Mesendoderm (in vitro differentiated cells): ENCODE measurements around the gene LGALS1.
A peak's percentile ranks its signal among the peaks of the same experiment; 100 is the strongest.
"Not testable (repeated sequence)": the region's sequence is repeated elsewhere in the genome, so short reads cannot be mapped to it uniquely, and the experiment has no call there.

Source experiments
- DNase-seq: peaks from one replicate; pipeline ENCODE4 v3.0.0; 2013
- H2AK5ac ChIP-seq: 2 replicates; pipeline ENCODE4 v1.6.1; 2013; ENCODE audit warnings: low read length, inconsistent platforms
- H2BK120ac ChIP-seq: 2 replicates; pipeline ENCODE4 v1.6.1; 2013; ENCODE audit warnings: low read depth, mild to moderate bottlenecking, low read length, moderate library complexity, mixed read lengths
- H2BK15ac ChIP-seq: replicated peaks from 2 replicates; pipeline ENCODE4 v1.6.1; 2013; ENCODE audit warnings: low read depth, mild to moderate bottlenecking, moderate library complexity
- H2BK5ac ChIP-seq: 2 replicates; pipeline ENCODE4 v1.6.1; 2013; ENCODE audit warnings: low read length, inconsistent platforms
- H3K18ac ChIP-seq: 2 replicates; pipeline ENCODE4 v1.6.1; 2013; ENCODE audit warnings: mild to moderate bottlenecking, low read length, mixed read lengths
- H3K23ac ChIP-seq: one replicate; pipeline ENCODE4 v1.6.1; 2013; ENCODE audit warnings: low read length
- H3K27ac ChIP-seq: 2 replicates; pipeline ENCODE4 v1.5.1; 2013; ENCODE audit warnings: low read depth, mild to moderate bottlenecking, inconsistent platforms, low read length, moderate library complexity
- H3K27me3 ChIP-seq: 2 replicates; pipeline ENCODE4 v1.6.1; 2013; ENCODE audit warnings: low read length, control low read depth, mild to moderate bottlenecking, inconsistent platforms; ENCODE audit not compliant: insufficient read depth, poor library complexity
- H3K36me3 ChIP-seq: 2 replicates; pipeline ENCODE4 v1.6.1; 2013; ENCODE audit warnings: low read length, inconsistent platforms; ENCODE audit not compliant: control insufficient read depth, insufficient read depth
- H3K4ac ChIP-seq: one replicate; pipeline ENCODE4 v1.6.1; 2013; ENCODE audit warnings: low read depth, mild to moderate bottlenecking, low read length, moderate library complexity
- H3K4me1 ChIP-seq: 2 replicates; pipeline ENCODE4 v1.6.1; 2013; ENCODE audit warnings: low read depth, low read length, inconsistent platforms; ENCODE audit not compliant: control insufficient read depth
- H3K4me2 ChIP-seq: 2 replicates; pipeline ENCODE4 v1.6.1; 2013; ENCODE audit warnings: low read length
- H3K4me3 ChIP-seq: 2 replicates; pipeline ENCODE4 v1.5.1; 2013; ENCODE audit warnings: mild to moderate bottlenecking, low read length
- H3K56ac ChIP-seq: one replicate; pipeline ENCODE4 v1.6.1; 2013; ENCODE audit warnings: low read length
- H3K79me1 ChIP-seq: 2 replicates; pipeline ENCODE4 v1.6.1; 2013; ENCODE audit warnings: low read length, inconsistent platforms
- H3K79me2 ChIP-seq: 2 replicates; pipeline ENCODE4 v1.6.1; 2013; ENCODE audit warnings: mild to moderate bottlenecking, low read length; ENCODE audit not compliant: control insufficient read depth, insufficient read depth
- H3K9ac ChIP-seq: 2 replicates; pipeline ENCODE4 v1.6.1; 2013; ENCODE audit warnings: low read length, inconsistent platforms
- H4K5ac ChIP-seq: one replicate; pipeline ENCODE4 v1.6.1; 2013; ENCODE audit warnings: low read length
- H4K8ac ChIP-seq: one replicate; pipeline ENCODE4 v1.6.1; 2013; ENCODE audit warnings: low read depth, mild to moderate bottlenecking, control low read depth, low read length, moderate library complexity
- WGBS: extraction: QIAGEN DNeasy Blood & Tissue Kit; methylation state at CpG from one replicate; pipeline ENCODE4 v1.1.7; 2013; ENCODE audit warnings: low lambda C conversion rate, missing lambda C conversion rate; ENCODE audit not compliant: insufficient coverage; ENCODE audit errors: extremely low coverage; 5-methylcytosine and 5-hydroxymethylcytosine counted together

The LGALS1 gene

GRCh38 chr22:37694131-37694530, 18.7 kb downstream of the LGALS1 start:
- H2BK120ac ChIP-seq, H3K4me3 ChIP-seq, H3K56ac ChIP-seq, H3K79me1 ChIP-seq, H4K8ac ChIP-seq, H3K27me3 ChIP-seq, H3K4me2 ChIP-seq, H3K27ac ChIP-seq, H3K4me1 ChIP-seq, H3K79me2 ChIP-seq, H3K18ac ChIP-seq, H2BK15ac ChIP-seq, H3K4ac ChIP-seq, DNase-seq, H2AK5ac ChIP-seq, H3K9ac ChIP-seq, H2BK5ac ChIP-seq, H3K23ac ChIP-seq, H4K5ac ChIP-seq, H3K36me3 ChIP-seq: not testable (repeated sequence)
- no CpG with 5 or more reads among the region's 7 CpGs for WGBS

GRCh38 chr22:37696260-37696656, 20.8 kb downstream of the LGALS1 start:
- not testable (repeated sequence) for H3K27ac ChIP-seq, H2BK5ac ChIP-seq, H3K79me2 ChIP-seq, H2BK120ac ChIP-seq, H3K27me3 ChIP-seq, H2BK15ac ChIP-seq, H4K5ac ChIP-seq, H3K4me1 ChIP-seq, H2AK5ac ChIP-seq, H3K4me2 ChIP-seq, H3K4ac ChIP-seq, H3K4me3 ChIP-seq, H3K36me3 ChIP-seq, H3K23ac ChIP-seq, H4K8ac ChIP-seq, DNase-seq, H3K18ac ChIP-seq, H3K79me1 ChIP-seq
- peak overlapping the region; percentile 64 for H3K56ac ChIP-seq
- no CpG with 5 or more reads among the region's 13 CpGs for WGBS
- peak overlapping the region; percentile 51 for H3K9ac ChIP-seq

GRCh38 chr22:37696657-37697537, 21.5 kb downstream of the LGALS1 start, which contains the start of gene TRIOBP:
TSS of gene TRIOBP (plus strand) at chr22:37697048. CDS start at chr22:37701366, 4,318 bp downstream.
- no peaks in the 10 kb centered on the region for H3K27me3 ChIP-seq
- H4K5ac ChIP-seq: no peak within 1 kb of the TSS
- peak within 1 kb of the TSS; percentile 73 for H3K9ac ChIP-seq
- H3K4me2 ChIP-seq: peak within 1 kb of the TSS; percentile 97
- H3K4ac ChIP-seq: no peak within 1 kb of the TSS
- no peaks in the 10 kb centered on the region for H3K79me1 ChIP-seq
- no peak within 1 kb of the TSS for H3K27ac ChIP-seq
- no peak within 1 kb of the TSS for H2BK5ac ChIP-seq
- H4K8ac ChIP-seq: no peak within 1 kb of the TSS
- peak within 1 kb of the TSS; percentile 85 for H3K56ac ChIP-seq
- H3K4me3 ChIP-seq: peak within 1 kb of the TSS; percentile 45
- no peak within 1 kb of the TSS for H2BK15ac ChIP-seq
- peak; percentile 99 for DNase-seq
- H3K36me3 ChIP-seq: peaks cover 8% of the 10 kb centered on the region
- H3K18ac ChIP-seq: peak within 1 kb of the TSS; percentile 12
- peak within 1 kb of the TSS; percentile 15 for H3K23ac ChIP-seq
- no CpG with 5 or more reads among the region's 39 CpGs for WGBS
- H2AK5ac ChIP-seq: no peak within 1 kb of the TSS
- no peaks in the 10 kb centered on the region for H3K79me2 ChIP-seq
- H2BK120ac ChIP-seq: no peak within 1 kb of the TSS
- no peaks in the 10 kb centered on the region for H3K4me1 ChIP-seq

GRCh38 chr22:37697538-37697835, 22.1 kb downstream of the LGALS1 start:
- Histone ChIP-seq H3K36me3 (peaks cover 8% of the 10 kb centered on the region), H4K5ac (no peak overlapping the region), H3K27ac (no peak overlapping the region), H2BK5ac (no peak overlapping the region), H3K27me3 (no peaks in the 10 kb centered on the region), H3K79me2 (no peaks in the 10 kb centered on the region), H3K79me1 (no peaks in the 10 kb centered on the region), H3K18ac (peak overlapping the region; percentile 12), H3K4ac (no peak overlapping the region), H2BK120ac (no peak overlapping the region), H3K4me3 (peak overlapping the region; percentile 45), H3K56ac (peak overlapping the region; percentile 85), H2BK15ac (no peak overlapping the region), H3K23ac (peak overlapping the region; percentile 15), H3K4me2 (peak overlapping the region; percentile 97), H3K9ac (peak overlapping the region; percentile 73), H3K4me1 (no peaks in the 10 kb centered on the region), H4K8ac (no peak overlapping the region), H2AK5ac (no peak overlapping the region)
- DNase-seq: no peak
- WGBS: no CpG with 5 or more reads among the region's 3 CpGs

- H3K79me1 ChIP-seq: no peaks in the 10 kb centered on the region
- WGBS: no CpG with 5 or more reads among the region's 8 CpGs
- DNase-seq: no peak
- H3K27ac ChIP-seq: no peak overlapping the region
- peaks cover 4% of the 10 kb centered on the region for H3K36me3 ChIP-seq
- H3K4ac ChIP-seq: no peak overlapping the region
- no peak overlapping the region for H2BK15ac ChIP-seq
- H3K18ac ChIP-seq: no peak overlapping the region
- no peak overlapping the region for H3K9ac ChIP-seq
- no peak overlapping the region for H4K5ac ChIP-seq
- no peak overlapping the region for H3K4me2 ChIP-seq
- no peak overlapping the region for H3K23ac ChIP-seq
- no peaks in the 10 kb centered on the region for H3K4me1 ChIP-seq
- H2AK5ac ChIP-seq: no peak overlapping the region
- no peaks in the 10 kb centered on the region for H3K27me3 ChIP-seq
- no peak overlapping the region for H2BK5ac ChIP-seq
- no peaks in the 10 kb centered on the region for H3K79me2 ChIP-seq
- H4K8ac ChIP-seq: no peak overlapping the region
- no peak overlapping the region for H3K56ac ChIP-seq
- no peak overlapping the region for H2BK120ac ChIP-seq
- no peak overlapping the region for H3K4me3 ChIP-seq
Observed at GRCh38 chr22:37701141-37701786, 25.8 kb downstream of the LGALS1 start.
